ENCODE data around the gene IRAK4.
"Not testable (repeated sequence)": the region's sequence is repeated elsewhere in the genome, so short reads cannot be mapped to it uniquely, and the experiment has no call there.

Gene IRAK4
- 15.1 to 50.5 (median 30.6) reads per million in 18 experiments for total RNA-seq

DNA sequence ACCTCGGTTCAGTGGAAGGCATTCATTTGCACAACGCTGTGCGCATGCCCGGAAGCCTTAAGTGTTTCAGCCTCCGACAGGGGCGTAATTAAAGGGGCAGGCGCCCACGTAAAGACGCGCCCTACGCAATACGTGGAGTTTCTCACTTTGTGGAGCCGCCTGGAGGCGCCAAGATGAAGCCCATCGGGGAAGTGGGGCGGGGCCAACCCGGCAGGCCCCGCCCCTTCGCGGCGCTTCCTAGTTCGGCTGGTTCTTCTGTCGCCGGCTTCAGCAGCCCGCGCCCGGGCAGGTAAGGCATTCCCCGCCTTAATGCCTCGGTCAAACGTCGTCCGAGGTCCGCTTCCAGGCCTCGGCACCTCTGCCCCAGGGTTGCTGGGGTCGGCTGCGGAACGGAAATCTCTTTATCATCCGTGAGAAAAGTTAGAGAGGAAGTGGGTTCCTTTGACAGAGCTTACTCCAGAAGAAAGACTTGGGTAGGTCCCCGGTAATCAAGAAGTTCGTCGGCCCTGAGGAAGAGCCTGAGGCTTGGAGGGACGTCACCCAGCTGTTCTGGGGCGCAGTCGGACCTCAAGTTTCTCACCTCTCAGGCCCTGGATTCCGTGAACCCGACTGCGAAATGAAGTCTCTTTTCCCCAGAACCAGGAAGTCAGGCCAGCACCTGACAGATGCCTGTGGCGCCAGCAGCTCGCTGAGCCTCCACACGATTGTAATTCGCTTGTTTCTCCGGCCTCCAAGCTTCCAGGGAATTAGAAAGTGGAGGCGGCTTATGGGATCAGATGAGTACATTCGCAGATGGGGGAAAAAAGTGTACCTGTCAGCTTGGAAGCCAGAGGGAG, at the start of gene IRAK4, which contains the start of gene PUS7L:
Gene IRAK4, plus strand, starts transcription at position 224 of the 836 bp plus-strand sequence. CDS start 9,161 bp downstream, outside the sequence.
Gene PUS7L, minus strand, starts transcription at position 63 of the 836 bp plus-strand sequence. CDS start 3,545 bp downstream, outside the sequence.
- peak; percentile 99 for DNase-seq

DNA sequence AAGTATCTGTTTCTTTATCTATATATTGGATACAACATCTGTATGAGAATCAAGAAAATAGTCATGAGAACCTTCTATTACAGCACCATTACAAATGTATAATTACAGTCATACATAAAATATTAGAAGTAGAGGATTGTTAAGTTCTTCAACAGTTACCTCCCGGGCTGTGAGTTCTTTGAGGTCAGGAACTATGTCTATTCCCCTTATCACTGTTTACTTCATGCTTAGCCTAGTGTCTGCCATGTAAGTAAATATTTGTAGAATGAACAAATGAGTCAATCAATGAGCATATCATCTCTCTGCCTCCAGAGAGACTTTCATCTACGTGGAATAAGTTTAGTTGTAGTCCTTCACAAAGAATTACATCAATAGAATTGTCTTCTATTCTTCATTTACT, 47.4 kb upstream of the IRAK4 start:
- no peak for DNase-seq

DNA sequence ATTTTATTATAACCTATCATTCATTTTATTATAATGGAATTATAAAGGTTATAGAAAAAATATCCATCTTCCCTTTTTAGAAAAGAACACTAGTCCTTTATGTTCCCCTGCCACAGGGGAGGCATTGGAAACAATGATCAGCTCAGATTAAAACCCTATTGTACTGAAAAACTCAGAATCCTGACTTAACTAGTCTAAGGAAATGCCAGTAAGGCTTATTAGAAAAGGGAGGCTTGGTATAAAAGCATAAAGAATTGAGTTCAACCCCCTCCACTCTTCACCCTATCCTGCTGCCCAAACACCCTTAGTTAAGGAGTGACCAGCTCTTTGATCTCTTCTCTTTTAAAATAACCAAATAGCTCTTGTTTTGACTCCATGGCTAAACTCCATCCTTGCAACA, 36.1 kb upstream of the IRAK4 start:
- DNase-seq, result no peak

DNA sequence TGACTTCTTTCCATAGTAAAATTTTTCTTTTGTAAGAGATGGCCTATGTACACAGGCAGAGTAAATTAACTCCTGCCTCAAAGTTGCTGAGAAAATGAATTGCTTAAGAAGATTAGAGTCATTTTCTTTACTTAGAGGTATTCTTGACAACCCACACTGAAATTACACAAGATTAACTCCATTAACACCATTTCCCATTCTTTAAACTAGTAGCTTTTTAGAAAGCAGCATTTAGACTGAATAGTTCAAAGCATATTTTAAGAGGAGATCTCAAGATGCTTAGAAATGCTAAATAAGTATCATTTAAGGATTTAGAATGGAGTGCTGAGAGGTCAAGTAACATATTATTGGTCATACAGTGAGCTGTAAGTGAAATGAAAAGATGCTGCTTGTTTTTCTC, 35.6 kb upstream of the IRAK4 start:
- DNase-seq, result no peak

DNA sequence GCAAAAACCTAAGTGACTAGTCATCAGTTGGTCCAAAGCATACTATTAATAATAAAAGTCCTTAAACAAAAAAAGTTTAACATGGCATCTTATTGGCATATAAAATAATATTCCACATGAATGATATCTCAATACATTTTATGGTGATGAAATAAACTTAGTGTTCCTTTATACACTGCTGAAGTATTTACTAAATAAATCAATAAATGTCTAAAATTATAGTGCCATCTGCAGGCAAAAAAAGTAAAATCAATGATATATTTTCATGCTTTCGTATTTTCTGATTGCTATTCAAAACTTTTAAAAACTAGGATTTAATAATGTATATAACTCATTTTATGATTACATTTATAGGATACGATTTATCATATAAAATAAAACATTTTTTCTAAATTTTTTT, 30.6 kb upstream of the IRAK4 start:
- peak in 1 of 2 donors; percentile 18 for DNase-seq

DNA sequence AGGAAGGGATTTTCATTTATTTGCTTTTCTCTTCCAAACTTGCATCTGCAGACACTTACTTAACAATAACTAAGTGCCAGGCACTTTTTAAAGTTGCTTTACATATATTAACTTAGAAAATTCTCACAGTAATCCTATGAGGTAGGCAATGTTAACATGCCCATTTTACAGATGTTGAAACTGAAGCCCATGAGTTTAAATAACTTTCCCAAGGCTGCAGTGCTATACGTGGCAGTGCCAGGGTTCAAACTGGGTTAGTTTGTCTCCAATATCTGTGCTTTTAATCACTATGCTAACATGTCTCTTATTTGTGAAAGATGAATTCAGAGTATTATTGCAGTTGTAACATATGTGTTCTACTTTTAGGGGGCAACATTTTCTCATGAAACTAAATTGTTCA, 30.1 kb upstream of the IRAK4 start:
- no peak for DNase-seq

DNA sequence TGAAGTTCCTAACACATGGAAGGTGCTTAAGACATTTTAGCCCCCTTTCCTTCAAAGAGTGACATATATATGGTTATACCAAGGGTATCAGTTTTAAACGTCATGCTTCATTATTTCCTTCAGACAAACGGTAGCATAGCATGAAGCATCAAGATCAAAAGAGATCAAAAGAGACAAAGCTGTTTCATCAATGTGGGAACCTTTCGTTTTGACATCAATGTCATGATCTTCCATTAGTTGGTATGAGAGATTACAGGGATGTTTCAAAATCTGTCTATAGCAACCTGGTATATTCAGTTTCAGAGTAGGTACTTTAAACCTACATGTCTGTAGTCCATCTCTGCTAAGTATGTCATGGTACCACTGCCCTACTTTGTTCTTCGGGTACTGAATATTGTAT, 28.5 kb upstream of the IRAK4 start:
- no peak for DNase-seq

DNA sequence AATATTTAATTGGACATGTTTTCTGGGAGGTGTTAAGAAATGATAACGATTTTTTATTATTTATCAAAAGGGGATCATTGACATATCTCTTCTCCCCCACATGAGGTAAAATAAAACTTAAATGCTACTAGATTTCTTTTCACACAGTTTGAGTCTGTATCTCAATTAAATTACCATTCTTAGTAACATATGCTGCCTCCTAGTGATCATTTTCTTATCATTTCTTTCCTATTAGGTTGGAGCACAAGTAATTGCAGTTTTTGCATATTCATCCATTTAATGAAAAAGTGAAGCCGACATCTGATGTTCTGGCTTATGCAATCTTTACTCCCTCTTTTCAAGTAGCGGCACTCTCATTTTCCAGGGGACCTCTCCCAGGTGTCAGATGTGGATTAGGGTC, 25.1 kb upstream of the IRAK4 start:
- no peak for DNase-seq

DNA sequence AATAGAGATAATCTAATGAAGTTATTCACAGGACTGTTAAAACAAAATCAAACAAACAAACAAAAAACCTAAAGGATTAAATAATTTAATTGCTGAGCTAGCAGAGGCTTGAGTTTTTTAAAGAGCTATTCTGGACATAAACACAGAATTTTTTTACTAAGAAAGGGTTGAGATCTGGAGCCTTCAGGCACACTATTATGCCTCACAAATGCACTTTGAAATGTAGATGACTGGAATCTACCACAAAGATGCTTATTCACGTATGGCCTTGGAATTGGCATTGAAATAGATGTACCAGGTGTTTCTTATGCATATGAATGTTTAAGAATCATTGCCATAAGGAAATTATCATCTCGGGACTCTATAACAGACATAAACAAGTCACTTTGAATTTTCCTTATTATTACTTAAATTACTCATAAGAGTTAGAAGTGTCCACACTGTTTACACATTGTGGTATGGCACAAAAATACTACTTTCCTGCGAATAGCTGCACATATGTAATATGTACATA, 21.8 kb upstream of the IRAK4 start:
- DNase-seq, result no peak

DNA sequence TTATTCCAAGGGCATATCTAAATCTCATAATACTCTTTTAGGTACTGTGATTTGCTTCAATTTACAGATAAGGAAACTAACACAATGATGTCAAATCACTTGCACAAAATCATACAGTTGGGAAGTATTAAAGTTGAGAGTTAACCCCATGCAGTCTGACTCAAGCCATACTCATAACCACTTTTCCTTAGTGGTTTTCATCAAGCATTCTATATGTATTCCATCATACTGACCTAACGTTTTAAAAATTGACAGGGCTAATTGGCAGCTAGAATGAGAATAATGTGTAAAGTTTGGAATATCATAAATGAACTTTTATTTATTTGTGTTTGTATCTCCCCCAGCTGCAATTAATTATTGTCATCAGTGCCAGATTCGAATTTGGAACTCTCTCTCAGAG, 21.1 kb upstream of the IRAK4 start:
- no peak for DNase-seq

DNA sequence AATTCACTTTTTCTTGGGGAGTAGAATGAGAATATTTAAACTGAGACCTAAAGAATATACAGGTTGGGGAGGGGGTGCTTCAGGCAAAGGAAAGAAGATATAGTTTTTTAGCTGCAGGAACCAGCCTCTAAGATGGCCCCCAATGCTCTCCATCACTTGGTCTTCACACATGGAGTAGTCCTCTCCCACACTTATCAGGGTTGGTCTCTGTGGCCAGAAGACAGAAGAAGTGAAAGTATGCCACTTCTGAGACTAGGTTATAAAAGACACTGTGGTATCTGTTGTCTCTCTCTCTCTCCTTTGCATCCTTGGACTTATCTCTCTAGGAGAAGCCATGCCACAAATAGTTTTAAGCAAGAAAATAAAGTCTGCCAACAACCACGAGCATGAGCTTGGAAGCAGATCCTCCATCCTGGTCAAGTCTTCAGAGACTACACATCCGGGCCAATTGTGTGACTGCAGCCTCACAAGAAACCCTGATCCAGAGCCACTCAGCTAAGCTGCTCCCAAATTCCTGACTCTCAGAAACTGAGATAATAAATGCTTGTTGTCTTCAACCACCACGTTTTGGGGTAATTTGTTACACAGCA, 18.1 kb upstream of the IRAK4 start:
- no peak for DNase-seq

DNA sequence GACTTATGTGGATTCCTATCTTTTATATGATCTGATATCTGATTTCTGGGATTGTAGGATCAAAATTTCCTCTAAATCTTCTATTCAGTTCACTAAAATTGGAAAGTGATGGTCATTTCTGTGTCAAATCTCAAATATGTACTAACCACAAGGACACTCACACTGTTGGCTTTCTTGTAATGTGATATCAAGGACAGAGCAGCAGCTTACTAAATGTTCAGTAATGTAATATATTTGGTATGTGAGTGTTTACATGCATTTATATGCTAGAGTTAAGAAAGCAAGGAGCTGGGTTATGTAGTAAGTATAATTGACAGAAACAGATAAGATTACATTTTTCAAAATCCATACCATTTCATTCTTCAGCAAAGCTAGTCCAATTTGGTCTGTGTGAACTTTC, 16.6 kb upstream of the IRAK4 start:
- DNase-seq, result no peak

DNA sequence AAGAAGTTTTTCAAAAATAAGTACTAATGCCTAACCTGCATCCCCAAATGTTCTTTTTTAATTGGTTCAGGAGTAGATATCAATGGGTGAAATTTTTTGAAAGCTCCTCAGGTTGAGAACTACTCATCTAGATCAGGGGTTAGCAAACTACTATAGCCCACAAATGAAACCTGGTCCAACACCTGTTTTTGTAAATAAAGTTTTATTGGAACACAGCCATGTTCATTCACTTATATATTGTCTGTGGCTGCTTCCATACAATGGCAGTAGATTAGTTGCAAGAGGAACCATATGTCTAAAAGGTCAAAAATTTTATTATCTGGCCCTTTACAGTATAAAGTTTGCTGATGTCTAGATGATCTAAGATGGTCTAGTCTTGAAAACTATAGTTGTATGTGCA, 13.9 kb upstream of the IRAK4 start:
- no peak for DNase-seq

DNA sequence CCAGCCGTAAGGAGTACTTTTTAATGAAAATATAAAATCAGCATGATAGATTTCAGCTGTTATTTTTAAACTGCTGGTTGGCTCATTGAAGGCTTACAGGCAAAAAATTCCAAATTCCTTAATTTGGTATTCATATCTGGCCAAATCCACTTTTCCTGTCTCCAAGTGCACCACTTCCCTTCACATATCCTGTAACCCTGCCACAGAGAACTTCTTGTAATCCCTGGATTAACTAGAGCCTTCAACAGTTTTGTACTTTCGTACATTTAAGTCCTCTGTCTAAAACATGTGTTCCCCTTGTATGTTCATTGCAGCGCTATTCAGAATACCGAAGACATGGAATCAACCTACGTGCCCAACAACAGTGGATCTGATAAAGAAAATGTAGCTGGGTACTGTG, 9.7 kb upstream of the IRAK4 start:
- DNase-seq, result no peak

DNA sequence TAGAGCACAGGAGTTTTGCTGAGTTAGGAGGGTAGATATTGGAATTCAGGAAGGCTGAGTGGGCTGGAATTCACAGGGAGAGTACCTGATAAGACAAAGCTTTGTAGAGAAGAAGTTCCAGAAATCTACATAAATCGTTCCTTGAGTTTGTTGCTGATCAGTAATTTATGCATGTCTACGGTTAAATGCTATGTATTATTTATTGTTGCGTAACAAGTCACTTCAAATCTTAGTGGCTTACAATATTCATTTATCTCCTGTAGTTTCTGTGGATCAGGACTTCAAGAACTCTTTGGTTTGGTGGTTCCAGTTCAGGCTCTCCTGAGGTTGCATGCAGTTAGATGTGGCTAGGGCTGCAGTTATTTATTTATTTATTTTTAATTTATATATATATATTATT, 7.9 kb upstream of the IRAK4 start:
- no peak for DNase-seq

DNA sequence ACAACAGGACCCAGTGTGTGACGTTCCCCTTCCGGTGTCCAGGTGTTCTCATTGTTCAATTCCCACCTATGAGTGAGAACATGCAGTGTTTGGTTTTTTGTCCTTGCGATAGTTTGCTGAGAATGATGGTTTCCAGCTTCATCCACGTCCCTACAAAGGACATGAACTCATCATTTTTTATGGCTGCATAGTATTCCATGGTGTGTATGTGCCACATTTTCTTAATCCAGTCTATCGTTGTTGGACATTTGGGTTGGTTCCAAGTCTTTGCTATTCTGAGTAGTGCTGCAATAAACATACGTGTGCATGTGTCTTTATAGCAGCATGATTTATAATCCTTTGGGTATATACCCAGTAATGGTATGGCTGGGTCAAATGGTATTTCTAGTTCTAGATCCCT, 7.4 kb upstream of the IRAK4 start:
- not testable (repeated sequence) for DNase-seq

DNA sequence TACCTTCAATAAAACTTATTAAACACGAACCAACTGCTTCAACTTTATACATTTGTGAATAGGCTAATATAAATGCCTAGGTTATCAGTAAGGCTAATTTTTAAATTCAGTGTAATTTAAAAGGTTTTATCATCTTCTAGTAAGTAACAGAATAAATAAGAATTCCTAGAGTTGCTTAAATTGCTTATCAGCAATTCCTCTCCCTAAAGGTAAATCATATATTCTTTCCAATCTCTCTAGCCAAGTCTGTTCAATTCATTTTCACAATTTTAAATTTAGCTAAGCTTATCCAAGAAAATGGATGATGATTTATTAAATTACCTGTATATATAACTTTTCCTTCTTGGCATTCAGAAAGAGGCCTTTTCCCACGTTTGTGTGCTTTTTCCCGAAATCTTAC, 4.7 kb upstream of the IRAK4 start:
- DNase-seq, result no peak

DNA sequence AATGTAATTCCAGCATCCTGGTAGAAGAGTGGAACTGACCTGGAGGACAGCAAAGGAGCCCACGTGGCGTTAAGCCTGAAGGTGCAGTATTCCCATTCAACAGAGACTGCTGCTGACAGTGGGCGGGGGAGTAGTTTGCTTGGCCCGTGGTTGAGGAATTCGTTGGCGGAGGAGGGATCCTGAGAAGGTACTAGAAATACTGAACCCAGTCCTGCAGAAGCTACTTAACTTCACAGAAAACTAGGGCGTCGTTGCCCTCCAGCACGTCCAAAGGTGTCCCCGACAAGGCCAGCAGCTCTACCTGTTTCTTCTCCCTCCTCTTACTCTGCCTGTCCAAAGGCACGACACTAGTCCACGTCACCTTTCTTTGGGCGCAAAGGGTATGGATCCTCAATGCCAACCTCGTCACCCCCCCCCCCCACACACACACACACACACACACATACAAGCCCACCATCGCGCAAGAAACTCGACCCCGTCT, 464 bp upstream of the IRAK4 start:
- peak in 1 of 2 donors; percentile 11 for DNase-seq

DNA sequence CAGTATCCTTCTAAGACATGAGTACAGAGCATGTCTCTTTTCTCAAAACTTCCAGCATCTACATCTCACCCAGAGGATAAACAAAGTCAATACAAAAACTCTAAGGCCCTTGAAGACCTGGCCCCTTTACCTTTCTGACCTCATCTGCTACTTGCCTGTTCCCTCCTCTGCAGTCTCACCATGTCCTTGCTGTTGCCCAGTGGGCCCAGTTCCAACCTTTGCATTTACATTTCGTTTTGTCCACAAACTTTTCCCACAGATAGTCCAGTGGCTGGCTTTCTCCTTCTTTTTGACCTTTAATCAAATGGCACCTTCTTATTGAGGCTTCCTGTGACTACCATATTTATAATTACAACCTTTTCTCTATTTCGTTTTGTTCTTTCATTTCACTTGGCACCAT, 1.6 kb downstream of the IRAK4 start:
- no peak for DNase-seq

DNA sequence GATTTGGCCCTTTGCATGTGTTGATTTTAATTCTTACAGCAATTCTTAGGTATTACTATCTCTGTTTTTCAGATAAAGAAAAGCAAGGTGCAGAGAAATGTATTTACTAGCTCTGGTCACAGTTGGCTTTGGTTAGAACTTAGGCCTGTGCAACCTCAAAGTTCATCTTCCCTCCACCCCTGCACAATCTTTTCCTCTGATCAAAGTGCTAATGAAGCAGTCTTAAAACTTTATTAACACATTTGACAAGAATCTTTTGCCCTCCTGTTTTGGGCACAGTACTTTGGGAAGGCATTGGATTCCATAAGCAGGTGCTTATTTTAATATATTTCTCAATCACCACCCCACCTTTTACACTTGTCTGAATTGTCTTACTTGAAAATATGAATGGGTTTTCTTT, 2.7 kb downstream of the IRAK4 start:
- no peak for DNase-seq

DNA sequence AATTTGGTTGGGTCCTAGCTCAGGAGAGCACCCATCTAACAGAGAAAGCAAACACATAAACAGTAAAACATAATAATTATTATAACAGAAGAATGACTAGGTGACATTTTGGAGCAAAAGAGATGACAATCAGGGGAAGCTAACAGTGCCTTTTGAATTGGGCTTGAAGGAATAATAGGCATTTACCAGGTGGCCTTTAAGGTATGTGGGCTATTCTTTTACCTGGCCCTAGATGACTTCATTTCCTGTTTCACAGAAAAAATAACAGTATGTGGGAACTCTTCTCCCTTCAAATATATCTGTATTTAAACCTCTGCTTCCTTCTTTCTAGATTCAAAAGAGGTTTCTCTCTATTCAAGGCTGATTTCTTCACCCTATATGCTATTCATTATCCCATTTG, 3.8 kb downstream of the IRAK4 start:
- DNase-seq, result peak in 1 of 2 donors; percentile 18

DNA sequence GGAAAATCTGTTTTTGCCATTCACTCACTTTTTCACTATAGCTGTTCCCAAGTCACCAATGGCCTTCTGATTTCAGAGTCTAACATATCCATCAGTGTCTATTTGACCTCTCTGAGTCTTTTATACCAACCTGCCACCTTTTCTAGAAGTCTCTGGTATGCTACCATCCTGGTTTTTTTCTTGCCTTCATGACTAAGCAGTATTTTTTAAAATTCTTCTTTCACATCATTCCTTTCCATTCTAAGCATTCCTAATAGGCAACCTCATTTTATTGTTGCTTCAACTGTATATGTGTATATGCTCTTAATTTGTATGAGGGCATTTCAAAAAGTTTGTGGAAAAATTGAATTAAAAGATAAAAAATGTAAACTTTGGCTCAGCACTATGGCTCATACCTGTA, 5.0 kb downstream of the IRAK4 start:
- no peak for DNase-seq

DNA sequence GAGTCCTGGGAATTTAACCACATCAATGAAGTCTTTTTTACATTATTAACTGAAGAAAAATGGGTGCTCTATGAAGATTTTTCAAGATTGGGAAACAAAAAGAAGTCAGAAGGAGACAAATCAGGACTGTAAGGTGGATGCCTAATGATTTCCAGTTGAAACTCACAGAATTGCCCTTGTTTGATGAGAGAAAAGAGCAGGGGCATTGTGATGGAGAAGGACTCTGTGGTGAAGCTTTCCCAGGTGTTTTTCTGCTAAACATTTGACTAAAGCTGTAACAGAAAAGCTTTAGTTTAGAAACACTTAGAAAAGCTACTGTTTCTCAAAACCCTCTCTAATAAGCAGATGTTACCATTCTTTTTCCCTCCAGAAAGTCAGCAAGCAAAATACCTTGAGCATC, 5.8 kb downstream of the IRAK4 start:
- no peak for DNase-seq

DNA sequence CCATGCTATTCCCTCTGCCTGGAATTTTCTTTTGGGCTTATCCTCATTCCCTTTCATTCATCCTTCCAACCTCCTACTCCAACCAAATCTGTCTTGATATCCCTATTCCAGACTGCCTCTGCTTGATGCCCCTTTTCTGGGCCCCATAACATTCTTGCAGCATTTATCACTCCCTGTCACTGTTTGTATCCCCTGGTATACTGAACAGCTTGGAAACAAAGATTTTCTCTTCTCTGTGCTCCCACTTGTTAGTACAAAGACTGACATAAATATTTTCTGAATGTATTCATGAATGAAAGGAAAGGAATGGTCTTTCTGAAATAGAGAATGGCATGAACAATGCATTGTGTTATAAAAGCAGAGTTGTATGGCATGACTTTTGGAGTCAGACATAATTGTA, 7.5 kb downstream of the IRAK4 start:
- DNase-seq, result no peak

Measured in inflammatory macrophage (primary cell).